Neural cell (in vitro differentiated cells): Measurements from ENCODE around the gene GNG12.

Experiments
- CTCF ChIP-seq: fragments of 450-650 bp; IDR thresholded peaks from 2 replicates; pipeline ENCODE4 v1.5.1; 2014; ENCODE audit warnings: antibody characterized with exemption, mild to moderate bottlenecking, moderate library complexity; ENCODE audit not compliant: poor library complexity, severe bottlenecking
- EP300 ChIP-seq: fragments of 450-650 bp; conservative IDR thresholded peaks from 2 replicates; pipeline ENCODE4 v1.6.1; 2014; ENCODE audit warnings: antibody characterized with exemption, mild to moderate bottlenecking, moderate library complexity; ENCODE audit not compliant: poor library complexity, severe bottlenecking
- EZH2 ChIP-seq: fragments of 200-600, 300-800 bp; shearing (Covaris generic), sonication (generic); IDR thresholded peaks from 2 replicates; pipeline ENCODE4 v1.6.1; 2014; ENCODE audit warnings: antibody characterized with exemption, low read length, borderline replicate concordance, mild to moderate bottlenecking; ENCODE audit not compliant: insufficient read depth, poor library complexity, severe bottlenecking
- MXI1 ChIP-seq: fragments of 450-650 bp; conservative IDR thresholded peaks from 2 replicates; pipeline ENCODE4 v1.6.1; 2014; ENCODE audit warnings: antibody characterized with exemption, mild to moderate bottlenecking; ENCODE audit not compliant: poor library complexity, severe bottlenecking
- POLR2AphosphoS5 ChIP-seq: IDR thresholded peaks from 2 replicates; pipeline ENCODE4 v1.6.1; 2012
- RAD21 ChIP-seq: fragments of 450-650 bp; conservative IDR thresholded peaks from 2 replicates; pipeline ENCODE4 v1.6.1; 2014; ENCODE audit warnings: antibody characterized with exemption, mild to moderate bottlenecking, moderate library complexity
- SMC3 ChIP-seq: fragments of 450-650 bp; conservative IDR thresholded peaks from 2 replicates; pipeline ENCODE4 v1.6.1; 2014; ENCODE audit warnings: antibody characterized with exemption, mild to moderate bottlenecking, moderate library complexity; ENCODE audit not compliant: poor library complexity
- TAF1 ChIP-seq: IDR thresholded peaks from 2 replicates; pipeline ENCODE4 v1.6.1; 2012; ENCODE audit warnings: low read depth
- TF ChIP-seq, protein P1 (sequence below): IDR thresholded peaks from 2 replicates; pipeline ENCODE4 v1.6.1; 2012; ENCODE audit warnings: borderline replicate concordance

DNA sequence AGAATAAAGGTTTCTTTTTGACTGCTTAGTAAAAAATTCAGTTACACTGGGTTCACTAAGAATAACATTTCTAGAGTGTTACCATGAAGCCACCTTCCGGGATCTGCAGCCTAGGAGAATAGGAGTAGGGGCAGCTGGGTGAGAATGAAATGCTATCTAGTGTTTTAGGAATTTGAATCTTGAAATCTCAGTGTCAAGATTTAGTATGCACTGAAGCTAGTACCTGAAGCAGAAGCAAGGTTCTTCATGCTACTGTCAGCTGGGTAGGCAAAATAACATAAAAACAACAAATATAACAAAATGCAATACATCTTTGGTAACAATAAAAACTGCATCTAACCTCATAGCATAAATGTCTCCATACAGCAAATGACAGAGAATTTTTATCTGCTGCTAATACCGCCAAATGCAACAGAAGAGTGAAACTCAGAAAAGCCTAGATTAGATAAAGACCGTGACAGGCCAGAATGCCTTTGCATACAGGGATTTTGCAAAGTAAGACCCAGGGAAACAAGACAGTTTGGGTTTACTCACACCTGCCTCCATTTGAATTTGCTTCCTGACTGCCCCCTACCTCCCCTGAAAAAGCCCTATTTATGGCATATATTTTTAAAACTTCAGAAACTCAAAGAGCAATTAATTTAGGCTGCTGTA is 90.1 kb downstream of the GNG12 start:
- TF ChIP-seq CTCF = no peak
- TF ChIP-seq RAD21 = no peak
- TF ChIP-seq TAF1 = no peak
- TF ChIP-seq SMC3 = no peak
- TF ChIP-seq, protein P1, sequence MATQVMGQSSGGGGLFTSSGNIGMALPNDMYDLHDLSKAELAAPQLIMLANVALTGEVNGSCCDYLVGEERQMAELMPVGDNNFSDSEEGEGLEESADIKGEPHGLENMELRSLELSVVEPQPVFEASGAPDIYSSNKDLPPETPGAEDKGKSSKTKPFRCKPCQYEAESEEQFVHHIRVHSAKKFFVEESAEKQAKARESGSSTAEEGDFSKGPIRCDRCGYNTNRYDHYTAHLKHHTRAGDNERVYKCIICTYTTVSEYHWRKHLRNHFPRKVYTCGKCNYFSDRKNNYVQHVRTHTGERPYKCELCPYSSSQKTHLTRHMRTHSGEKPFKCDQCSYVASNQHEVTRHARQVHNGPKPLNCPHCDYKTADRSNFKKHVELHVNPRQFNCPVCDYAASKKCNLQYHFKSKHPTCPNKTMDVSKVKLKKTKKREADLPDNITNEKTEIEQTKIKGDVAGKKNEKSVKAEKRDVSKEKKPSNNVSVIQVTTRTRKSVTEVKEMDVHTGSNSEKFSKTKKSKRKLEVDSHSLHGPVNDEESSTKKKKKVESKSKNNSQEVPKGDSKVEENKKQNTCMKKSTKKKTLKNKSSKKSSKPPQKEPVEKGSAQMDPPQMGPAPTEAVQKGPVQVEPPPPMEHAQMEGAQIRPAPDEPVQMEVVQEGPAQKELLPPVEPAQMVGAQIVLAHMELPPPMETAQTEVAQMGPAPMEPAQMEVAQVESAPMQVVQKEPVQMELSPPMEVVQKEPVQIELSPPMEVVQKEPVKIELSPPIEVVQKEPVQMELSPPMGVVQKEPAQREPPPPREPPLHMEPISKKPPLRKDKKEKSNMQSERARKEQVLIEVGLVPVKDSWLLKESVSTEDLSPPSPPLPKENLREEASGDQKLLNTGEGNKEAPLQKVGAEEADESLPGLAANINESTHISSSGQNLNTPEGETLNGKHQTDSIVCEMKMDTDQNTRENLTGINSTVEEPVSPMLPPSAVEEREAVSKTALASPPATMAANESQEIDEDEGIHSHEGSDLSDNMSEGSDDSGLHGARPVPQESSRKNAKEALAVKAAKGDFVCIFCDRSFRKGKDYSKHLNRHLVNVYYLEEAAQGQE = no peak
- TF ChIP-seq POLR2AphosphoS5 = no peak
- TF ChIP-seq EP300 = no peak
- no peak for TF ChIP-seq MXI1
- no peak for TF ChIP-seq EZH2
